H9 (cell line): ENCODE results near the gene RALBP1. TPM values are rescaled to one million over a fixed set of nuclear protein-coding genes. Genes with fewer than 3 reads are reported as not detected.

ENCODE experiments used
- DNase-seq: peaks from one replicate; pipeline ENCODE4 v3.0.0-alpha.2; 2017
- H2AFZ ChIP-seq: one replicate; pipeline ENCODE4 v1.6.1; 2013; ENCODE audit warnings: mild to moderate bottlenecking, low read length, control low read depth, moderate library complexity
- H2AK5ac ChIP-seq: 2 replicates; pipeline ENCODE4 v1.6.1; 2013; ENCODE audit warnings: low read length, control low read depth, mixed read lengths; ENCODE audit not compliant: insufficient read length
- H2BK120ac ChIP-seq: one replicate; pipeline ENCODE4 v1.6.1; 2013; ENCODE audit warnings: low read depth, mild to moderate bottlenecking, low read length, control low read depth, inconsistent platforms; ENCODE audit not compliant: poor library complexity, severe bottlenecking
- H2BK12ac ChIP-seq: 2 replicates; pipeline ENCODE4 v1.6.1; 2013; ENCODE audit warnings: low read length, control low read depth, mixed read lengths, low read depth; ENCODE audit not compliant: insufficient read length
- H2BK15ac ChIP-seq: 2 replicates; pipeline ENCODE4 v1.6.1; 2013; ENCODE audit warnings: low read depth, low read length, control low read depth
- H2BK20ac ChIP-seq: one replicate; pipeline ENCODE4 v1.6.1; 2013; ENCODE audit warnings: low read depth, mild to moderate bottlenecking, low read length, control low read depth, inconsistent platforms; ENCODE audit not compliant: poor library complexity, severe bottlenecking
- H2BK5ac ChIP-seq: 2 replicates; pipeline ENCODE4 v1.6.1; 2013; ENCODE audit warnings: low read length, control low read depth, mixed read lengths; ENCODE audit not compliant: insufficient read length
- H3K14ac ChIP-seq: 2 replicates; pipeline ENCODE4 v1.6.1; 2013; ENCODE audit warnings: low read length, control low read depth; ENCODE audit not compliant: insufficient read depth
- H3K18ac ChIP-seq: 2 replicates; pipeline ENCODE4 v1.6.1; 2013; ENCODE audit warnings: low read depth, mild to moderate bottlenecking, mixed read lengths, low read length, control low read depth; ENCODE audit not compliant: insufficient read length
- H3K23ac ChIP-seq: 2 replicates; pipeline ENCODE4 v1.6.1; 2013; ENCODE audit warnings: low read length, control low read depth, mixed read lengths, low read depth; ENCODE audit not compliant: insufficient read length
- H3K23me2 ChIP-seq: 2 replicates; pipeline ENCODE4 v1.6.1; 2013; ENCODE audit warnings: low read depth, mild to moderate bottlenecking, mixed read lengths, low read length, control low read depth; ENCODE audit not compliant: insufficient read length, poor library complexity, severe bottlenecking
- H3K27ac ChIP-seq: 2 replicates; pipeline ENCODE4 v1.5.1; 2013; ENCODE audit warnings: low read length, control low read depth, mixed read lengths, low read depth; ENCODE audit not compliant: insufficient read length
- H3K27me3 ChIP-seq: 2 replicates; pipeline ENCODE4 v1.6.1; 2013; ENCODE audit warnings: low read length, control low read depth, inconsistent platforms; ENCODE audit not compliant: insufficient read depth
- H3K4ac ChIP-seq: 2 replicates; pipeline ENCODE4 v1.6.1; 2013; ENCODE audit warnings: low read depth, mild to moderate bottlenecking, control low read depth, inconsistent platforms, low read length, moderate library complexity
- H3K4me1 ChIP-seq: 2 replicates; pipeline ENCODE4 v1.6.1; 2013; ENCODE audit warnings: low read length, control low read depth, inconsistent platforms; ENCODE audit not compliant: insufficient read depth
- H3K4me2 ChIP-seq: 2 replicates; pipeline ENCODE4 v1.6.1; 2013; ENCODE audit warnings: low read length, control low read depth, mixed read lengths; ENCODE audit not compliant: insufficient read length, insufficient read depth
- H3K56ac ChIP-seq: 2 replicates; pipeline ENCODE4 v1.6.1; 2013; ENCODE audit warnings: low read depth, mild to moderate bottlenecking, mixed read lengths, low read length, control low read depth; ENCODE audit not compliant: insufficient read length
- H3K79me1 ChIP-seq: 2 replicates; pipeline ENCODE4 v1.6.1; 2013; ENCODE audit warnings: low read depth, mild to moderate bottlenecking, moderate library complexity, low read length, control low read depth, inconsistent platforms; ENCODE audit not compliant: insufficient read depth, poor library complexity, severe bottlenecking
- H3K79me2 ChIP-seq: 2 replicates; pipeline ENCODE4 v1.6.1; 2013; ENCODE audit warnings: low read length, control low read depth, inconsistent platforms; ENCODE audit not compliant: insufficient read depth
- H3K9ac ChIP-seq: 2 replicates; pipeline ENCODE4 v1.6.1; 2013; ENCODE audit warnings: low read length, control low read depth, mixed read lengths; ENCODE audit not compliant: insufficient read length; ENCODE audit errors: extremely low read depth
- H3K9me3 ChIP-seq: one replicate; pipeline ENCODE4 v1.6.1; 2013; ENCODE audit warnings: low read depth, low read length, inconsistent platforms; ENCODE audit not compliant: control insufficient read depth
- H3T11ph ChIP-seq: one replicate; pipeline ENCODE4 v1.6.1; 2013; ENCODE audit warnings: mild to moderate bottlenecking, low read length, control low read depth, inconsistent platforms
- H4K20me1 ChIP-seq: one replicate; pipeline ENCODE4 v1.6.1; 2013; ENCODE audit not compliant: control insufficient read depth, insufficient read length, insufficient read depth
- H4K5ac ChIP-seq: 2 replicates; pipeline ENCODE4 v1.6.1; 2013; ENCODE audit warnings: low read depth, mild to moderate bottlenecking, mixed read lengths, low read length, control low read depth; ENCODE audit not compliant: insufficient read length
- H4K8ac ChIP-seq: replicated peaks from 2 replicates; pipeline ENCODE4 v1.6.1; 2013; ENCODE audit warnings: low read length, control low read depth, mixed read lengths, low read depth; ENCODE audit not compliant: insufficient read length
- H4K91ac ChIP-seq: 2 replicates; pipeline ENCODE4 v1.6.1; 2013; ENCODE audit warnings: low read depth, mild to moderate bottlenecking, moderate library complexity, mixed read lengths, low read length, control low read depth; ENCODE audit not compliant: insufficient read length
- H3K27ac Mint-ChIP-seq, 3 experiments: 2 replicates in 2 of 3; 3 replicates in 1 of 3; pipeline ENCODE4 v1.8.0; 2020 to 2021; ENCODE audit warnings: mixed read lengths in 3 of 3, mild to moderate bottlenecking in 1 of 3, moderate library complexity in 1 of 3
- H3K27me3 Mint-ChIP-seq: 2 replicates; pipeline ENCODE4 v1.8.0; 2021; ENCODE audit warnings: low read depth, mild to moderate bottlenecking, moderate library complexity, mixed read lengths
- H3K36me3 Mint-ChIP-seq, 3 experiments: 2 replicates in 2 of 3; 3 replicates in 1 of 3; pipeline ENCODE4 v1.8.0; 2020 to 2021; ENCODE audit warnings: low read depth in 3 of 3, mixed read lengths in 3 of 3; ENCODE audit not compliant: insufficient read depth in 1 of 3
- H3K4me1 Mint-ChIP-seq, 2 experiments: 2 replicates each; pipeline ENCODE4 v1.8.0; 2020; ENCODE audit warnings: mixed read lengths in 2 of 2
- H3K4me3 Mint-ChIP-seq, 2 experiments: 2 replicates in 1 of 2; 3 replicates in 1 of 2; pipeline ENCODE4 v1.8.0; 2020 to 2021; ENCODE audit warnings: mild to moderate bottlenecking in 2 of 2, mixed read lengths in 2 of 2, moderate library complexity in 1 of 2
- H3K9me3 Mint-ChIP-seq, 2 experiments: 2 replicates in 1 of 2; 3 replicates in 1 of 2; pipeline ENCODE4 v1.8.0; 2020; ENCODE audit warnings: mild to moderate bottlenecking in 2 of 2, mixed read lengths in 2 of 2, moderate library complexity in 1 of 2
- CTCF ChIP-seq: fragments of 200-600 bp; sonication (generic); conservative IDR thresholded peaks from 3 replicates; pipeline ENCODE4 v1.8.0; 2021; ENCODE audit warnings: antibody characterized with exemption, mild to moderate bottlenecking
- WGBS: extraction: QIAGEN DNeasy Blood & Tissue Kit; methylation state at CpG from one replicate; pipeline ENCODE4 v1.1.7; 2013; ENCODE audit warnings: missing lambda C conversion rate, low lambda C conversion rate, mixed read lengths; ENCODE audit not compliant: insufficient read length; ENCODE audit errors: extremely low coverage; 5-methylcytosine and 5-hydroxymethylcytosine counted together
- total RNA-seq: library from RNA; stranded (reverse); gene quantifications from 2 replicates; pipeline ENCODE4 v1.2.1, GENCODE V29; 2021

Gene RALBP1
- total RNA-seq, 1 experiment from 2014 or later = 51.0 TPM

GRCh38 chr18:9586814-9587213, 111.5 kb downstream of the RALBP1 start:
- Histone ChIP-seq H3K56ac (no peak overlapping the region), H4K91ac (no peak overlapping the region), H3K9ac (no peak overlapping the region), H2BK15ac (no peak overlapping the region), H3K27ac (no peak overlapping the region), H2BK20ac (no peak overlapping the region), H3K4me1 (no peaks in the 10 kb centered on the region), H2AK5ac (no peak overlapping the region), H3K27me3 (no peaks in the 10 kb centered on the region), H3K23me2 (no peaks in the 10 kb centered on the region), H3K14ac (no peak overlapping the region), H3T11ph (no peak overlapping the region), H3K79me1 (no peaks in the 10 kb centered on the region), H3K9me3 (no peaks in the 10 kb centered on the region), H4K5ac (no peak overlapping the region), H3K4me2 (no peak overlapping the region), H2BK12ac (no peak overlapping the region), H3K23ac (no peak overlapping the region), H4K20me1 (no peaks in the 10 kb centered on the region), H3K18ac (no peak overlapping the region), H2BK120ac (no peak overlapping the region), H3K4ac (no peak overlapping the region), H2BK5ac (no peak overlapping the region), H4K8ac (no peak overlapping the region), H2AFZ (no peak overlapping the region), H3K79me2 (no peaks in the 10 kb centered on the region)
- H3K36me3 Mint-ChIP-seq = peaks cover 22 to 72% (median 63%) of the 10 kb centered on the region in 3 experiments; a peak in 6 of 7 replicates
- TF ChIP-seq CTCF = no peak
- no CpG with 5 or more reads among the region's 3 CpGs for WGBS
- H3K4me1 Mint-ChIP-seq = no peaks in the 10 kb centered on the region
- no peak overlapping the region for H3K27ac Mint-ChIP-seq
- peaks cover 0 to 3% of the 10 kb centered on the region in 2 experiments; a peak in 2 of 5 replicates for H3K9me3 Mint-ChIP-seq
- no peak for DNase-seq
- no peaks in the 10 kb centered on the region for H3K27me3 Mint-ChIP-seq
- H3K4me3 Mint-ChIP-seq = no peak overlapping the region

Other genes with a start within 250 kb of the RALBP1 start
- gene TWSG1, start 140.7 kb upstream of the RALBP1 start, total RNA-seq = 25.7 and 27.4 TPM in 2 replicates
- 97.5 and 106 TPM in 2 replicates for gene PPP4R1, start 139.0 kb downstream of the RALBP1 start, total RNA-seq
- gene RAB31, start 232.8 kb downstream of the RALBP1 start, total RNA-seq = 20.9 and 22.4 TPM in 2 replicates